GM18511 (cell line): Measurements from ENCODE around the gene FAM24B.
"Not testable (repeated sequence)": the region's sequence is repeated elsewhere in the genome, so short reads cannot be mapped to it uniquely, and the experiment has no call there.

ENCODE experiments used
- ATAC-seq: cut with Tn5 transposase; IDR thresholded peaks from one replicate; pipeline ENCODE4 v1.9.1; 2021; ENCODE audit warnings: mild to moderate bottlenecking, moderate library complexity; ENCODE audit not compliant: unreplicated experiment

Gene FAM24B, protein sequence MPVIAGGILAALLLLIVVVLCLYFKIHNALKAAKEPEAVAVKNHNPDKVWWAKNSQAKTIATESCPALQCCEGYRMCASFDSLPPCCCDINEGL

DNA sequence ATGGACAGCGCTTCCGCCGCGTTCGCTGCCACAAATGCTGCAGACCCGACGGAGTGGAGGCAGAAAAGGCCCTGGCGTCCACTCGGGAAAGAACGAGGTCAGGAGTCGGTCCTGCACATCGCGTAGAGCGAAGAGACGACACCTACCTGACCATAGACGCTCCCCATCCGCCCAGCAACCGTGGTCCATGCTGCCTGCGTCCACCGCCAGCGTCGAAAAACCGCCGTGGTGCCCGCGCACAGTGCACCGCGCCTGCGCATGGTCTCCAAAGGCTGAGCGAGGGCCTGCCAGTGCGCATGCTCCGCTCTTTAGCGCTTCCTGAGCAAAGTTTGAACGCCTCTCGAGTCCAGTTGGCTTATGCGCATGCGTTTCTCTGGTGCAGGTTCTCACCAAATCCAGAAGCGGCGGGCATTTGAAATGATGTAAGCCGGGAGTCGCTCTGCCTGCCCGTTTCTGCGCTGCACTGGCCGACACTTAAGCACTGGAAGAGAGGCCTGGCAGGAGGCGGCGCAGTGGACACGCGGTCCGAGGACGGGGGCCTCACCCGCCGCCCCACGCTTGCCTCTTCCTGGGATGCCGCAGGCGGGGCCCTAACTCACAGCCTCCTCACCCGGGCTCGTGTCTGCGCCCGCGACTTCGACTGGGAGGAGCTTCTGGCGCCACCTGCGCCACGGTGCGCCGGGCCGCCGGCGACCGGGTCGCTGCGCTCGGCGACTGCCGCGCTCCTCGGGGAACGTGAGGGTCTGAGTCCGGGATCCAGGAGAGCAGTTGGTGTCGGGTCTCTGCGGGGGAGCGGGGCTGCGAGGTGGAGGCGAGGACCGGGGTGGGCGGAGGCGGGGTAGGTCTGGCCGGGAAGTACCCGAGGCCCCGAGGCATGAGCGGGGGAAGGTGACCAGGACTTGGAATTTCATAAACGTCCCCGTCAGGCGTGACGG, at the start of gene FAM24B:
Gene FAM24B (minus strand): TSS at position 243 of the 935 bp plus-strand sequence. CDS start 29,066 bp downstream, outside the sequence.
- ATAC-seq: peak; percentile 80

DNA sequence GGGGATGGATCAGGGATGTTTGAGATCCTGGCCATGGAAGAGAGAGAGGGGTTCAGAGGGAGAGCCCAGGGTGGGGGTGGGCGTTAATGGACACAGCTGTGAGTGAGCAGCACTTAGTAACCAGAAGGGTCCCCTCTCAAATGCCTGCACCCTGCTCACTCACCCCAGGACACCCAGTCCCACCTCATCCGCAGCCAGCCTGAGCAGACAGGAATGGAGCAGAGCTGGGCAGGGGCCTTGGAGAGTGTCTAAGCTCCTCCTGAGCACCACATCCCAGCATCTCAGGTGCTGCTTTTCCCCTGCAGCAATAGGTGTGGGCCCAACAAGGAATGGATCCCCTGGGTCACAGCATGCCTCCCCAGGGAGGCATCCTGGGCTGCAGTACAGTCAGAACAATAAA, 36.3 kb upstream of the FAM24B start:
- ATAC-seq: no peak

DNA sequence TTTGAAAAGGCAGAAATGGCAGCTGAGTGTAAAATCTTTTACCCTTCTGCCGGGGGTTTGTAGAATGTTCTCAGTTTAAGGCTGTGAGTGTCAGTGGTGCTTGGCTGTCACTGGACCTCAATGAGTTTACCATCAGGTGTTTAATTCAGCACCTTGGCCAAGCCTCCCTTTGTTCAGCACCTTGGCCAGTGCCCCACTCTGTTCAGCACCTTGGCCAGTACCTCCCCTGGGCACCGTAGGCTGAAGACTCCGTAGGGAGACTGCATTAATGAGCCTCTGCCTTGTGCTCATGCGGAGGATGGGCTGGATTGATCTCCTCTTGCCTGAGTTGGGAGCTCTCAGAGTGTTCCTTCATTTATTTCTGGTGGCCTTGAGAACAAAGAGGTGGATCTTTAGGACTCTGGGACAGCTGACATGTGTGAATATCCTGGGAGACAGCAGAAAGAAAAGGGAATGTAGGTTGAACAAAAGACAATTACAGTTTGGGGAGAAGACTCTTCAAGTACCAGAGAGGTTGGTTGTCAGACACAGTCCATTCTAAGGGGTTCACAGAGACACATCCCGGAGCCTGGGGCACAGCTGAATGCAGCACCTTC, 32.6 kb upstream of the FAM24B start:
- ATAC-seq: no peak

DNA sequence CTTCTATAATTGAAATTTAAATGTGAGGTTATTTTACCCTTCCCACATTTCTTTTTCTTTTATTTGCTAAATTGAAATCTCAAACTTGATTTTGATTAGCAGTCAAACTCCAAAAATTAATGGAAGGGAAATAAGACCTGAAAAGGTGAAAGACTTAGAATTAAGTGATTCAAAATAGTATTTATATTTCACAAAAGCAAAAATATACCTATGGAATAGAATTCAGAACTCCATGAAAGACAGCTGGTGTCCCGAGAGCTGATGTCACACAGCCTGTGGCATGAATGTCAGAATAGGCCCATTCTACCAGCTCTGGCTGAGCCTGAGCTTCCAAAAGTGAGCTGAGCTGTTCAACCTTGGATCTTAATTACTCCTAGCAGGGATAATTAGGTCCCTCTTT, 30.9 kb upstream of the FAM24B start, which contains the start of gene FAM24A:
Gene FAM24A (plus strand): TSS at position 301 of the 400 bp plus-strand sequence. CDS start 1,025 bp downstream, outside the sequence.
- no peak for ATAC-seq

DNA sequence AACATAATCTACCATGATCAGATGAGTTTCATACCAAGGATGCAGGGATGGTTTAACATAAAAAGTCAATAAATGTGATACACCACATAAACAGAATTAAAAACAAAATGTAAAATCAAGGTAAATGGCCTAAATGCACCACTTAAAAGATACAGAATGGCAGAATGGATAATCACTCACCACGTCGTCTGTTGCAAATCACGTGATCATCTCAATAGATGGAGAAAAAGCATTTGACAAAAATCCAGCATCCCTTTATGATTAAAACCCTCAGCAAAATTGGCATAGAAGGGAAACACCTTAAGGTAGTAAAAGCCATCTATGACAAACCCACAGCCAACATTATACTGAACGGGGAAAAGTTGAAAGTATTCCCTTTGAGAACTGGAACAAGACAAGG, 24.5 kb upstream of the FAM24B start:
- not testable (repeated sequence) for ATAC-seq

DNA sequence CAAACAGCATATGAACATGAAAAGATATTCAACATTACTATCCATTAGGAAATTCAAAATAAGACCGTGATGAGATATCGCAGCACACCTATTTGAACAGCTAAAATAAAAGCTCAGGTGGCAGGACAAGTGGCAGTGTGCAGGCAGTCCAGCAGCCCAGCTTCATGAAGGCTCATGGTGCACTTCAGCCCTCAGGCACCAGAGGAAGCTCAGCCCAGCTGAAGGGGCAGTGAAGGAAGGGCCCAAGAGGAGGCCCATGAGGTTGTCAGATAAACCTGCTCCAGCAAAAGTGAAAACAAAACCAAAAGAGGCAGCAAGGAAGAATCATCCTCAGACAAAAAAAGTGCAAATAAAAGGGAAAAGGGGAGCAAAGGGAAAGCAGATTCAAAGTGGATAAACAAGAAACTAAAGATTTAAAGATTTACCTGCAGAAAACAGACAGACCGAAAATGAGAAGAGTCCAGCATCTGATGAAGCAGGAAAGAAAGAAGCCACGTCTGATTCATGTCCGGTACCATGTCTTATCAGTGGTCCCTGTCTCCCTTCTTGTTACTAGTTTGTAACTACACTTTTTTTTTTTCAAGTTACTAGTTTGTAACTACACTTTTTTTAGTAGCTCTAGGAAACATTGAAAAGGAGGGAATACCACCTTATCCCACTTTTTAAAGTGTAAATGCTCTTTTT, 15.0 kb upstream of the FAM24B start:
- ATAC-seq: no peak

DNA sequence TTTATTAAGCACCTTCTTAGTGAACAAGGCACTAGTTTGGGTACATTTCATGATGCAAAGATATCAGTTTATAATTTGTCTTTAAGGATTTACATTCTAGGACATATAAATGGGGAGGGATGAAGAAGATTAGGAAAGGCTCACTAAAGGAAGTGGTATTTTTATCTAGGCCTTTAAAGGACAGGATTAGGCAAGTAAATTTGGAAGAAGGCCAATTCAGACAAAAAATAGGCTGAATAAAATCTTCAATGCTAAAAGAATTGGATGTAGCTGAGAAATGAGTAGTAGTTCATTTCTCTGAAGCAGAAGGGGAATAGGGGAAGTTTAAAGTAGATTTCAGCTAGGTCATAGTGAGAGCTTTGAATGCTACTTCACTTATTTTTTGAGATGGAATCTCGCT, 4.8 kb upstream of the FAM24B start:
- no peak for ATAC-seq

DNA sequence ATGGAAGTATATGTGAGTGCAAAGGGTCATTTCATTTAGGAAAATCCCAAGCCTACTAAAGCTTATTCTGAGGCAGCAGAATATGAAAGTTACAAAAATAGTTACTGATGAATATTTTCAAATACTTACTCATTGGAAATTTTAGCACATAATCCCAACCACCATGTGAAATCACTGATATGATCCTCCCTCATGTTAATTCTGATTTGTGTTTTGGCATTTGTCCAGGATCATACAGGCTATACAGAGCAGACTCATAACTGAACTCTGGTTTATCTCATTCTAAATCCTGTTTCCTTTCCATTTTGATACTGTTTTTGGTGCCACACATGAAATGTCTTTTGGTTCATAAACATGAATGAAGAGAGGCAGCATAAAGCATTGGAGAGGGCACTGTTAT, 3.4 kb upstream of the FAM24B start:
- no peak for ATAC-seq

DNA sequence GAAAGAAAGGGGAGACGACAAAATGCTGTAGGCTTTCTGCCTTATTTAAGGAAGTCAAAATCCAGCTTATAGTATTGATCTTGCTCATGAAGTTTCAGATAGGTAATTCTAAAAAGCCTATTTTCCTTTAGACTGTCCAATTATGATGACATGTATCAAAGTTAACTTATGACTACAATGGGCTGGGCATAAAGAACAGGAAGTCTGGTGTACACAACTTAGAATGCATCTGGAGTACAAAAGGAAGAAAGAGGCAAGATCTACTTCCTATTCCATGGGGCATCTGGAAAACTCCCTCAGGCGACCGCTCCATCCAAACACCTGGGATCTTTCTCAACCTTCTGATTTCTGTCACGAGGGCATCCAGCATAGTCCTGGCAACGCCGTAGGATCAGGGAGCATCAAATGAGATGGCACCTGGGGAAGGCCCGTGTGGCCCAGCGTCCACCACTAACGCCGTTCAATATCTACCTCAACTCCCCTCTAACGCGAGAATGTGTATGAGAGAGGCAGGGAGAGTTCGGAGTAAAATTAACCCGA, 512 bp downstream of the FAM24B start:
- peak; percentile 23 for ATAC-seq

DNA sequence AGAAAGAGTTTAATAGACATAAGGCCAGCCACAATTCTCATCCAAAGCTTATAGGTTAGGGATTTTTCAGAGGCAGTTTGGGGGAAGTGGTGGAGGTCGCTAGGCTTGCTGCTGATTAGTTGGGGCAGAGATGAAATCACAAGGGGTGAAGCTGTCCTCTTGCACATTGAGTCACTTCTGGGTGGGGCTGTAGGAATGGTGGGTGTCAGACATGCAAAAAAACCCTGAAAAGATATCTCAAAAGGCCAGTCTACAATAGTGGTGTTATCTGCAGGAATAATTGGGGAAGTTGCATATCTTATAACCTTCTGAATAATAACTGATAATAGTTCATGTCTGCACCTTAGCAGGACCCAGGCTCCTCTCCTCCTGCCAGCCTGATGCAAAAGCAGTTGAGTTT, 2.1 kb downstream of the FAM24B start:
- ATAC-seq: no peak

DNA sequence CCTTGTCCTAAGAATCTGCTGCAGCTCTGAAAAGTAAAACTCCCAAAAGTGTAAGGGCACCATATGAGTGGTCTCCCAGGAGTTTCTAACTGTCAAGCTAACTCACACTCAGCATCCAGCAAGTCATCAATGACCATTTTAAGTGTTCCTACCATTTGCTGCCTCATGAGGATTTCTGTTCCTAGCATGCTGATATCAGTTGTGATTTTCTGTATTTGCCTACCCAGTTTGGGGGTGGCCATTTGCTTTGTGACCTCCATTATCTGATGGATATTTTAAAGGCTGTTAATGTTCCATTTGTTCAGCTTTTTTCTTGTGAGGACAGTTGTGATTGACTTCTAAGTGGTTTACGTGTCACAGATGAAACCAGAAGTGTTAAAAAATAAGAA, 2.9 kb downstream of the FAM24B start:
- no peak for ATAC-seq

DNA sequence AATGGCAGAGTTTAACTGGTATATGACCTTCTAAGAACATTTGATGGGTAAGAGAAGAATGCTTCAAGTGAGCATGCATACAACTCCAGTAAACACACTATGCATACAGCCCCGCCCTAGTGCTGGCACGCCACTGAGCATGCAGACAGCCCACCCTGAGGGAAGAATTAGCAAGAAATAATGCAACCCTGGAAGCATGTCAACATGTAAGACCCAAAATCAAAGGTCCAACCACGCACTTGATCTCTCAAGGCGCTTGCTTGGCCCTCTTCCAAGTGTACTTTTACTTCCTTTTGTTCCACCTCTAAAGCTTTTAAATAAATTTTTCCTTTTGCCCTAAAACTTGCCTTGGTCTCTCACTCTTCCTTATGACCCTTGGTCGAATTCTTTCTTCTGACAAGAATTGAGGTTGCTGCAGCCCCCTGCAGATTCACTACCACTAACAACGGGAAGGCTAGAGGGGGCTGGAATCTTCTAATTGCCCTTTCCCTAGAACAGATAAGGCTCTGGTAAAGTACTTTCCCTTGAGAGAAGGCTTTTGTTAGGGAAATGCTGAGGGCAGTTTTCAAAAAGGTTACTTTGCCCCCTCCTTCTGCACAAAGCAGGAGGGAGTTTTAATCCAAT, 3.4 kb downstream of the FAM24B start:
- ATAC-seq: no peak

DNA sequence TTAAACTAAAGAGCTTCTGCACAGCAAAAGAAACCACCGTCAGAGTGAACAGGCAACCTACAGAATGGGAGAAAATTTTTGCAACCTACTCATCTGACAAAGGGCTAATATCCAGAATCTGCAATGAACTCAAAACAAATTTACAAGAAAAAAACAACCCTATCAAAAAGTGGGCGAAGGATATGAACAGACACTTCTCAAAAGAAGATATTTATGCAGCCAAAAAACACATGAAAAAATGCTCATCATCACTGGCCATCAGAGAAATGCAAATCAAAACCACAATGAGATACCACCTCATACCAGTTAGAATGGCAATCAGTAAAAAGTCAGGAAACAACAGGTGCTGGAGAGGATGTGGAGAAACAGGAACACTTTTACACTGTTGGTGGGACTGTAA, 7.4 kb downstream of the FAM24B start:
- ATAC-seq: not testable (repeated sequence)

DNA sequence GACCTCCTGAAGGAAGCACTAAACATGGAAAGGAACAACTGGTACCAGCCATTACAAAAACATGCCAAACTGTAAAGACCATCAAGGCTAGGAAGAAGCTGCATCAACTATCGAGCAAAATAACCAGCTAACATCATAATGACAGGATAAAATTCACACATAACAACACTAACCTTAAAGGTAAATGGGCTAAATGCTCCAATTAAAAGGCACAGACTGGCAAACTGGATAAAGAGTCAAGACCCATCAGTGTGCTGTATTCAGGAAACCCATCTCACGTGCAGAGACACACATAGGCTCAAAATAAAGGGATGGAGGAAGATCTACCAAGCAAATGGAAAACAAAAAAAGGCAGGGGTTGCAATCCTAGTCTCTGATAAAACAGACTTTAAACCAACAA, 10.6 kb downstream of the FAM24B start:
- not testable (repeated sequence) for ATAC-seq

DNA sequence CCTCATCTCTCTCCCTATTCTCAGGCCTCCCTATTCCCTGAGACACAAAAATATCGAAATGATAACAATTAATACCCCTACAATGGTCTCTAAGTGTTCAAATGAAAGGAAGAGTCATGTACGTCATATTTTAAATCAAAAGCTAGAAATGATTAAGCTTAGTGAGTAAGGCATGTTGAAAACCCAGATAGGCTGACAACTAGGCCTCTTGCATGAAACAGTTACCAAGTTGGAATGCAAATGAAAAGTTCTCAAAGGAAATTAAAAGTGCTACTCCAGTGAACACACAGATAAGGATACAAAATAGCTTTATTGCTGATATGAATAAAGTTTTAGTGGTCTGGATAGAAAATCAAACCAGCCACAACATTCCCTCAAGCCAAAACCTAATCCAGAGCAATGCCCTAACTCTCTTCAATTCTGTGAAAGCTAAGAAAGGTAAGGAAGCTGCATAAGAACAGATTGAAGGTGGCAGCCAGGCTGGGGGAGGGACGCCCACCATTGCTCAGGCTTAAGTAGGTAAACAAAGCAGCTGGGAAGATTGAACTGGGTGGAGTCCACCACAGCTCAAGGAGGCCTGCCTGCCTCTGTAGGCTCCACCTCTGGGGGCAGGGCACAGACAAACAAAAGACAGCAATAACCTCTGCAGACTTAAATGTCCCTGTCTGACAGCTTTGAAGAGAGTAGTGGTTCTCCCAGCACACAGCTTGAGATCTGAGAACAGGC, 12.5 kb downstream of the FAM24B start:
- not testable (repeated sequence) for ATAC-seq

DNA sequence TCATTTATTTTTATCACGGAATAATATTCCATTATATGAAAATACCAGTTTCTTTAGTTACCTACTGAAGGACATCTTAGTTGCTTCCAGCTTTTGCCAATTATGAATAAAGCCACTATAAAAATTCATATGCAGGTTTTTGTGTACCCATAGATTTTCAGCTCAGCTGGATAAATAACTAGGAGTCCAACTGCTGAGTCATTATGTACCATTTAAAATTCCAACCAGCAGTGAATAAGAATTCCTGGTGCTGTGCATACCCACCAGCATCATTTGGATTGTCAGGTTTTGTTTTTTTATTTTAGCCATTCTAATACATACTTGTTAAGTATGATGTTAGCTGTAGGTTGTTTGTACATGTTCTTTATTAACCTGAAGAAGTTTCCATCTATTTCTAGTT, 14.5 kb downstream of the FAM24B start:
- no peak for ATAC-seq

DNA sequence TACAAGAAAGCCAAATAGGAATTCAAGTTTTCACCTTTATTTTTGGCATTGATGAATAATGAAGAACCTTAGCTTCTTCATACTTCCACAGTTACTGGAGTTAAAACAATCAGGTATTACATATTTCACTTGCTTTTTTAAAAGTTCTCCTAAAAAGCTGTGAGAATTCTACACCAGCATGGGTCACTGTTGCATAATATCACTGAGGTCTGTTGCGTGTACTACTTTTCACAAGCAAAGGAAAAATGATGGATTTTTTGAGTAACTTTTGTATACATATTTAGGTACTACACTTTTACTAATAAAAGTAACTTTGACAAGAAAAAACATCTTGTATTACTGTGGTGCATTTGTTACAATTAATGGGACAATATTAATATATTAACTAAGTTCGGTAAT, 15.2 kb downstream of the FAM24B start:
- no peak for ATAC-seq

DNA sequence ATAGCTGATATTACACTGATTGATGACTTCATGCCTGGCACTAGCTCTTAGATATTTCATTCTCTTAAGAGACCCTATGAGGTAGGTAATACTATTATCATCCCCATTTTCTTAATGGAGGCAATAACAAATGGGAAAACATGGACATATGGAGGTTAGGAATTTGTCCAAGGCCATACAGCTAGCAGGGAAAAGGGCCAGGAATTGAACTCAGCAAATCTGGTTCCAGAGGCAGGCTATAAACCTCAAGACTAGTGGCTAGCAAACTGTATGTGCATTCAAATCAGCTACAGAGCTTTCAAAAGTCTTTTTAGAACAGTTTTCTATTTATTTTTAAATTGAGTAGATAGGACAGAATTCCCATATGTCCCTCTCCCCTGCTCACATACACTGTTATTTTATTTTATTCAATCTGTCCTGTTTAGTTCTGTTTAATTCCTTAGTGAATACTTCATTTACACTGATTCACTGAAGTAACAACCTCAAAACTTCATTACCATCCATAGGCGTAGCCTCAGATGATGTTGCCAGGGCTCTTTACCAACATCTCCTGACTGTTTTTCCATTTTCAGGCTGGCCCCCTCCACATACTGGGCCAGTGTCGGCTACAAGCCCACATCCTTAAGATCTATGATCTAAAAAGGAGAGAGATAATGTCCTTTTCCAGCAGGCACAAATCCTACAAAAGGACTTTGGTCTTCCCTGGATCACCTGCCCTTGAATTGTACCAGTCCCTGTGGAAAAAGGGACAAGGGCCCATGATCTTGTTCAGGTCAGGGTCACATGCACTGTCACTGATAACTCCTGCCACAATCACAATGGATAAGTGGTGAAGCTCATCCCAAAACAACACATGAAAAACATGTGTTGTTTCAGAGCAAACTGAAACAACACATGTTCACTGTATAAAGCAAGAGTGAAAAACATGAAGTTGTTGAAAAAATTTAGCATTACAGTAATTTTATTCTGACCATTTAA, 15.9 kb downstream of the FAM24B start:
- no peak for ATAC-seq

DNA sequence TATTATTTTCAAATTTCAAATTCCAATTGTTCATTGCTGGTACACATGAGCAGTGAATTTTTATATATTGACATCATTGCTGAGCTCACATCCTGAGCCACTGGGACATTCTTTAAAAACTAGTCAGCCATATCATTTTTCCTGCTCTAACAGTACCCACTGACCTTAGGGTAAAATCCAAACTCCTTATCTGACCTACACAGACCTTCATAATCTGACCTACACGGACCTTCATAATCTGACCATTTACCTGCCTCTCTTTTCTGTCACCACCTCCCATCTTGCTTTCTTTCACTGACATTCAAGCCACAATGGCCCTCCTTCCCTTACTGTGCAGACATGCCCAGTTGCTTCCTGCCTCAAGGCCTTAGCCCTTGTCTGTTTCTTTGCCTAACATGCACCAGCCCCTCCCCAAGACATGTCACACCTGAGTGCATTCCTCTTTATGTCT, 17.6 kb downstream of the FAM24B start:
- no peak for ATAC-seq
